WTC11 (cell line): ENCODE measurements around the gene PLEKHA6. TPM values are rescaled to one million over a fixed set of nuclear protein-coding genes. Genes with fewer than 3 reads are reported as not detected.

Experiments used
- ATAC-seq: fragments of 200-7000 bp; cut with Tn5 transposase; 2 replicates; pipeline ENCODE4 v1.10.0; 2021; ENCODE audit warnings: mild to moderate bottlenecking, moderate library complexity
- CTCF ChIA-PET: fragments of 300-600 bp; sonication (Branson Sonifier 250); formaldehyde crosslinking; loops from one replicate; lab custom pipeline; 2021; ENCODE audit warnings: antibody characterized with exemption; lab: Charles Lee
- POLR2A ChIA-PET: fragments of 350-600 bp; sonication (Branson Sonifier 250); formaldehyde crosslinking; loops from one replicate; lab custom pipeline; 2021; ENCODE audit warnings: antibody characterized with exemption; lab: Charles Lee
- DNase-seq: peaks from one replicate; pipeline ENCODE4 v3.0.0; 2021; ENCODE audit warnings: low spot score
- H3K27ac Mint-ChIP-seq: 2 replicates; pipeline ENCODE4 v1.8.0; 2021; ENCODE audit warnings: mixed read lengths
- H3K27me3 Mint-ChIP-seq: 2 replicates; pipeline ENCODE4 v1.8.0; 2021; ENCODE audit warnings: low read depth, mild to moderate bottlenecking, moderate library complexity, mixed read lengths
- H3K36me3 Mint-ChIP-seq: 2 replicates; pipeline ENCODE4 v1.8.0; 2021; ENCODE audit warnings: mixed read lengths
- H3K4me1 Mint-ChIP-seq: 2 replicates; pipeline ENCODE4 v1.8.0; 2022; ENCODE audit warnings: mixed read lengths
- H3K4me3 Mint-ChIP-seq: 2 replicates; pipeline ENCODE4 v1.8.0; 2021; ENCODE audit warnings: mild to moderate bottlenecking, moderate library complexity, mixed read lengths
- H3K9me3 Mint-ChIP-seq: 2 replicates; pipeline ENCODE4 v1.8.0; 2021; ENCODE audit warnings: mixed read lengths
- CREM ChIP-seq: sonication (generic); formaldehyde crosslinking; IDR thresholded peaks from 2 replicates; pipeline ENCODE4 v1.8.1; 2022; ENCODE audit warnings: mild to moderate bottlenecking, missing genetic modification reagents, moderate library complexity
- GABPB1 ChIP-seq: sonication (generic); formaldehyde crosslinking; IDR thresholded peaks from 2 replicates; pipeline ENCODE4 v1.8.1; 2023; ENCODE audit warnings: mild to moderate bottlenecking, missing genetic modification reagents
- JAZF1 ChIP-seq: fragments of 250-450 bp; sonication (Bioruptor Pico); IDR thresholded peaks from 2 replicates; pipeline ENCODE4 v1.9.0; 2021; ENCODE audit warnings: moderate library complexity, mild to moderate bottlenecking, inconsistent platforms
- MXD4 ChIP-seq: fragments of 250-450 bp; sonication (Bioruptor Pico); IDR thresholded peaks from 2 replicates; pipeline ENCODE4 v1.8.0; 2021; ENCODE audit warnings: mild to moderate bottlenecking, moderate library complexity, borderline replicate concordance
- MYBL2 ChIP-seq: sonication (generic); formaldehyde crosslinking; IDR thresholded peaks from 2 replicates; pipeline ENCODE4 v1.8.1; 2023; ENCODE audit warnings: mild to moderate bottlenecking, moderate library complexity, missing genetic modification reagents
- NR1H2 ChIP-seq: sonication (generic); formaldehyde crosslinking; IDR thresholded peaks from 2 replicates; pipeline ENCODE4 v1.9.0; 2021; ENCODE audit warnings: mild to moderate bottlenecking, moderate library complexity, missing genetic modification reagents
- PRRX2 ChIP-seq: fragments of 250-450 bp; sonication (Bioruptor Pico); IDR thresholded peaks from 2 replicates; pipeline ENCODE4 v1.8.0; 2021; ENCODE audit warnings: mild to moderate bottlenecking
- SP1 ChIP-seq: sonication (generic); formaldehyde crosslinking; conservative IDR thresholded peaks from 2 replicates; pipeline ENCODE4 v1.8.1; 2022; ENCODE audit warnings: missing genetic modification reagents
- ZNF138 ChIP-seq: sonication (generic); formaldehyde crosslinking; conservative IDR thresholded peaks from 2 replicates; pipeline ENCODE4 v1.8.1; 2022; ENCODE audit warnings: mild to moderate bottlenecking, moderate library complexity, missing genetic modification reagents
- ZNF317 ChIP-seq: sonication (generic); formaldehyde crosslinking; IDR thresholded peaks from 2 replicates; pipeline ENCODE4 v1.8.1; 2023; ENCODE audit warnings: low read depth, mild to moderate bottlenecking, moderate library complexity, missing genetic modification reagents, borderline replicate concordance
- total RNA-seq: library from RNA; stranded (reverse); gene quantifications from 3 replicates; pipeline ENCODE4 v1.2.3, GENCODE V29; 2021
- TF ChIP-seq, protein P1 (sequence below): sonication (generic); formaldehyde crosslinking; IDR thresholded peaks from 2 replicates; pipeline ENCODE4 v1.8.1; 2022; ENCODE audit warnings: low read depth, mild to moderate bottlenecking, moderate library complexity, missing genetic modification reagents, borderline replicate concordance
- TF ChIP-seq, protein P2 (sequence below): fragments of 250-450 bp; sonication (Bioruptor Pico); conservative IDR thresholded peaks from 2 replicates; pipeline ENCODE4 v1.9.0; 2021; ENCODE audit warnings: mild to moderate bottlenecking
- TF ChIP-seq, protein P3 (sequence below): fragments of 250-450 bp; sonication (Bioruptor Pico); IDR thresholded peaks from 2 replicates; pipeline ENCODE4 v2.1.2; 2022; ENCODE audit warnings: mild to moderate bottlenecking, moderate library complexity
- TF ChIP-seq, protein P4 (sequence below): sonication (generic); formaldehyde crosslinking; IDR thresholded peaks from 2 replicates; pipeline ENCODE4 v1.8.0; 2023; ENCODE audit warnings: mild to moderate bottlenecking, missing genetic modification reagents
- TF ChIP-seq, protein P5 (sequence below): sonication (generic); formaldehyde crosslinking; IDR thresholded peaks from 2 replicates; pipeline ENCODE4 v1.8.0; 2023; ENCODE audit warnings: missing genetic modification reagents, mild to moderate bottlenecking, borderline replicate concordance
- TF ChIP-seq, protein P6 (sequence below): sonication (generic); formaldehyde crosslinking; IDR thresholded peaks from 2 replicates; pipeline ENCODE4 v1.8.1; 2023; ENCODE audit warnings: mild to moderate bottlenecking, missing genetic modification reagents

Gene PLEKHA6
- total RNA-seq, 1 experiment from 2014 or later = 11.6 TPM

DNA sequence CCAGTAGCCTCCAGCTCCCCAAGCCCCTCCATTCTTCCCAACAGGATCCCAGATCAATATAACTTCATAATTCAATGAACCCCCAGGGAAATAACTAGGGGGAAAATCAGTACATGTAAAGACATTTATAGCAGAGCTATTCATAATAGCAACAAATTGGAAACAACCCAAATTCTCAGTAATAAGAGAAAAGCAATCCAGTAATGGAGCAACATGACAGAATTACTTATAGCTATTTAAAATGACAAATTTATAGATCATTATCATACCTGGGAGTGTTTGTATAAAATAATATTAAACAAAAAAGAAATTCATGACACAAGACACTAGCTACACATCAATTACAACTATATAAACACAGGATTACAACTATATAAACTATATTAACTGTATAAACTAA is 20.2 kb downstream of the PLEKHA6 start (continued):
- TF ChIP-seq, protein P1, sequence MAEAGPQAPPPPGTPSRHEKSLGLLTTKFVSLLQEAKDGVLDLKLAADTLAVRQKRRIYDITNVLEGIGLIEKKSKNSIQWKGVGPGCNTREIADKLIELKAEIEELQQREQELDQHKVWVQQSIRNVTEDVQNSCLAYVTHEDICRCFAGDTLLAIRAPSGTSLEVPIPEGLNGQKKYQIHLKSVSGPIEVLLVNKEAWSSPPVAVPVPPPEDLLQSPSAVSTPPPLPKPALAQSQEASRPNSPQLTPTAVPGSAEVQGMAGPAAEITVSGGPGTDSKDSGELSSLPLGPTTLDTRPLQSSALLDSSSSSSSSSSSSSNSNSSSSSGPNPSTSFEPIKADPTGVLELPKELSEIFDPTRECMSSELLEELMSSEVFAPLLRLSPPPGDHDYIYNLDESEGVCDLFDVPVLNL (CRISPR knock-in tag) = no peak
- TF ChIP-seq ZNF138 (CRISPR knock-in tag) (no peak), NR1H2 (no peak), PRRX2 (CRISPR knock-in tag) (no peak), ZNF317 (no peak), MYBL2 (CRISPR knock-in tag) (no peak), MXD4 (CRISPR knock-in tag) (no peak)
- TF ChIP-seq, protein P2, sequence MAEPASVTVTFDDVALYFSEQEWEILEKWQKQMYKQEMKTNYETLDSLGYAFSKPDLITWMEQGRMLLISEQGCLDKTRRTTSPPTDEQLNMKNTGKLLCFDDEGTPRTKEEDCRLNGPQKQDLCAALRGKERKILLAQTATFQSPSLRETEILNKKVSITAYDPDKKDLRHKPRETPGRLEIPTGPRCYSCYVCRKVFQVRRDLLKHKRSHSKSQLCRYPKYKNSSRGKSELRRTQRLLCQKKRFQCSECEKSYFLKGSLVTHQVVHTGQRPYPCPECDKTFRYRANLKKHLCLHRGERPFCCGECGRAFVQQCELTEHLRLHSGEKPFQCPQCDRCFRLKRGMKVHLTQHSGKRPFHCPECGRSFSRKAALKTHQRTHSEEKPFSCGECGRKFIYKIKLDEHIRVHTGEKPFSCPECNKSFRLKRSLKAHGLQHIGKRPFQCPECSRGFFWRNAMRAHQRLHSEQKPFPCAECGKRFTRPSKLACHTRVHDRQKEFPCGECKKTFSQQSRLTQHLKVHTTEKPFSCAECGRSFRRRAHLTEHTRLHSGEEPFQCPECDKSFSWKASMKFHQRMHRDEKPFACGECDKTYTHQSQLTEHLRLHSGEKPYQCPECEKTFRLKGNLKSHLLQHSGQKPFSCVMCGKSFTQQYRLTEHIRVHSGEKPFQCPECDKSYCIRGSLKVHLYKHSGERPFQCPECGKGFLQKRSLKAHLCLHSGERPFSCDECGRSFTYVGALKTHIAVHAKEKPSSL (CRISPR knock-in tag) = no peak

DNA sequence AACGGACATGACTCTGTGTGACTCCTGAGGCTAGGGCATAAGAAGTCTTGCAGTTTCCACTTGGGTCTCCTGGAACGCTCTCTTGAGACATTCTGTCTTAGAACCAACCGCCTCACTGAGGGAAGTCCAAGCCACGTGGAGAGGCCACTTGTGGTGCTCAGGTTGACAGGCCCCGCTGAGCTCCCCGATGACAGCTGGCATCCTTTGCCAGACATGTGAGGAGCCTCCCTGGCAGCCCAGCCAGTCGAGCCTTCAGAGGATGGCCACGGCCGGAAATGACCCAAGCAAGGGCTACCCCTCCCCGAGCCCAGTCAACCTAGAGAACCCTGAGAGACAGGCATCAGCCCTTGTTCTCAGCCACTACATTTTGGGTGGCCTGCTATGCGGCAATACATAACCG is 20.7 kb downstream of the PLEKHA6 start:
- ChIA-PET POLR2A (no interaction called here), CTCF (interaction anchor here (1.2 kb wide), 1 partner anchor 84 kb away, joined by 3 read pairs; no protein-coding TSS in a partner anchor)
- no peak for ATAC-seq
- DNase-seq = no peak
- Mint-ChIP-seq H3K4me1 (peaks cover 53% of the 10 kb centered on the region), H3K9me3 (no peaks in the 10 kb centered on the region), H3K4me3 (no peak overlapping the region), H3K36me3 (no peaks in the 10 kb centered on the region), H3K27ac (no peak overlapping the region), H3K27me3 (peaks cover 12% of the 10 kb centered on the region)
- TF ChIP-seq, protein P3, sequence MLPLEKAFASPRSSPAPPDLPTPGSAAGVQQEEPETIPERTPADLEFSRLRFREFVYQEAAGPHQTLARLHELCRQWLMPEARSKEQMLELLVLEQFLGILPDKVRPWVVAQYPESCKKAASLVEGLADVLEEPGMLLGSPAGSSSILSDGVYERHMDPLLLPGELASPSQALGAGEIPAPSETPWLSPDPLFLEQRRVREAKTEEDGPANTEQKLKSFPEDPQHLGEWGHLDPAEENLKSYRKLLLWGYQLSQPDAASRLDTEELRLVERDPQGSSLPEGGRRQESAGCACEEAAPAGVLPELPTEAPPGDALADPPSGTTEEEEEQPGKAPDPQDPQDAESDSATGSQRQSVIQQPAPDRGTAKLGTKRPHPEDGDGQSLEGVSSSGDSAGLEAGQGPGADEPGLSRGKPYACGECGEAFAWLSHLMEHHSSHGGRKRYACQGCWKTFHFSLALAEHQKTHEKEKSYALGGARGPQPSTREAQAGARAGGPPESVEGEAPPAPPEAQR (CRISPR knock-in tag) = no peak
- no peak for TF ChIP-seq SP1 (CRISPR knock-in tag)
- no peak for TF ChIP-seq JAZF1 (CRISPR knock-in tag)
- TF ChIP-seq GABPB1 = no peak

DNA sequence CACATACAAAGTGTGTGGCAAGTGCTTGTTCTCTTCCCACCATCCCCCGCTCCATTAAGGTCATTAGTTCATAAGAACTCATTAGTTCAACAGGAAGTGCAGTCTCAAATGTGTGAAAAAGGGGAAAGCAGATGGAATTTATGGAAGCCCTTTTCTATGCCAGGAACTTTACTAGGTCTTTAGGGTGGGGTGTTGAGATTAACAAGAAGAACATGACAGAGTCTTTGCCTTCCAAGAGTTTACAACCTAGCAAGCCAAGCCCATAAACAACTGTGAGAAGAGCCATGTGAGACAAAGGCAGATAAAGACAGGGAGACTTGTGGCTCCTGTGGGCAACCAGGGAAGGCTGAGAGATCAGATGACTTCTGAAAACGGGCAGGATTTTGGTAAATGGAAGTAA is 21.4 kb downstream of the PLEKHA6 start:
- no peak overlapping the region for H3K27ac Mint-ChIP-seq
- CTCF ChIA-PET = no interaction called here
- TF ChIP-seq ZNF317 = no peak
- TF ChIP-seq, protein P4, sequence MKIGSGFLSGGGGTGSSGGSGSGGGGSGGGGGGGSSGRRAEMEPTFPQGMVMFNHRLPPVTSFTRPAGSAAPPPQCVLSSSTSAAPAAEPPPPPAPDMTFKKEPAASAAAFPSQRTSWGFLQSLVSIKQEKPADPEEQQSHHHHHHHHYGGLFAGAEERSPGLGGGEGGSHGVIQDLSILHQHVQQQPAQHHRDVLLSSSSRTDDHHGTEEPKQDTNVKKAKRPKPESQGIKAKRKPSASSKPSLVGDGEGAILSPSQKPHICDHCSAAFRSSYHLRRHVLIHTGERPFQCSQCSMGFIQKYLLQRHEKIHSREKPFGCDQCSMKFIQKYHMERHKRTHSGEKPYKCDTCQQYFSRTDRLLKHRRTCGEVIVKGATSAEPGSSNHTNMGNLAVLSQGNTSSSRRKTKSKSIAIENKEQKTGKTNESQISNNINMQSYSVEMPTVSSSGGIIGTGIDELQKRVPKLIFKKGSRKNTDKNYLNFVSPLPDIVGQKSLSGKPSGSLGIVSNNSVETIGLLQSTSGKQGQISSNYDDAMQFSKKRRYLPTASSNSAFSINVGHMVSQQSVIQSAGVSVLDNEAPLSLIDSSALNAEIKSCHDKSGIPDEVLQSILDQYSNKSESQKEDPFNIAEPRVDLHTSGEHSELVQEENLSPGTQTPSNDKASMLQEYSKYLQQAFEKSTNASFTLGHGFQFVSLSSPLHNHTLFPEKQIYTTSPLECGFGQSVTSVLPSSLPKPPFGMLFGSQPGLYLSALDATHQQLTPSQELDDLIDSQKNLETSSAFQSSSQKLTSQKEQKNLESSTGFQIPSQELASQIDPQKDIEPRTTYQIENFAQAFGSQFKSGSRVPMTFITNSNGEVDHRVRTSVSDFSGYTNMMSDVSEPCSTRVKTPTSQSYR (CRISPR knock-in tag) = no peak
- TF ChIP-seq, protein P5, sequence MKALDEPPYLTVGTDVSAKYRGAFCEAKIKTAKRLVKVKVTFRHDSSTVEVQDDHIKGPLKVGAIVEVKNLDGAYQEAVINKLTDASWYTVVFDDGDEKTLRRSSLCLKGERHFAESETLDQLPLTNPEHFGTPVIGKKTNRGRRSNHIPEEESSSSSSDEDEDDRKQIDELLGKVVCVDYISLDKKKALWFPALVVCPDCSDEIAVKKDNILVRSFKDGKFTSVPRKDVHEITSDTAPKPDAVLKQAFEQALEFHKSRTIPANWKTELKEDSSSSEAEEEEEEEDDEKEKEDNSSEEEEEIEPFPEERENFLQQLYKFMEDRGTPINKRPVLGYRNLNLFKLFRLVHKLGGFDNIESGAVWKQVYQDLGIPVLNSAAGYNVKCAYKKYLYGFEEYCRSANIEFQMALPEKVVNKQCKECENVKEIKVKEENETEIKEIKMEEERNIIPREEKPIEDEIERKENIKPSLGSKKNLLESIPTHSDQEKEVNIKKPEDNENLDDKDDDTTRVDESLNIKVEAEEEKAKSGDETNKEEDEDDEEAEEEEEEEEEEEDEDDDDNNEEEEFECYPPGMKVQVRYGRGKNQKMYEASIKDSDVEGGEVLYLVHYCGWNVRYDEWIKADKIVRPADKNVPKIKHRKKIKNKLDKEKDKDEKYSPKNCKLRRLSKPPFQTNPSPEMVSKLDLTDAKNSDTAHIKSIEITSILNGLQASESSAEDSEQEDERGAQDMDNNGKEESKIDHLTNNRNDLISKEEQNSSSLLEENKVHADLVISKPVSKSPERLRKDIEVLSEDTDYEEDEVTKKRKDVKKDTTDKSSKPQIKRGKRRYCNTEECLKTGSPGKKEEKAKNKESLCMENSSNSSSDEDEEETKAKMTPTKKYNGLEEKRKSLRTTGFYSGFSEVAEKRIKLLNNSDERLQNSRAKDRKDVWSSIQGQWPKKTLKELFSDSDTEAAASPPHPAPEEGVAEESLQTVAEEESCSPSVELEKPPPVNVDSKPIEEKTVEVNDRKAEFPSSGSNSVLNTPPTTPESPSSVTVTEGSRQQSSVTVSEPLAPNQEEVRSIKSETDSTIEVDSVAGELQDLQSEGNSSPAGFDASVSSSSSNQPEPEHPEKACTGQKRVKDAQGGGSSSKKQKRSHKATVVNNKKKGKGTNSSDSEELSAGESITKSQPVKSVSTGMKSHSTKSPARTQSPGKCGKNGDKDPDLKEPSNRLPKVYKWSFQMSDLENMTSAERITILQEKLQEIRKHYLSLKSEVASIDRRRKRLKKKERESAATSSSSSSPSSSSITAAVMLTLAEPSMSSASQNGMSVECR (CRISPR knock-in tag) = no peak
- TF ChIP-seq SP1 (CRISPR knock-in tag) = no peak
- TF ChIP-seq, protein P2 (CRISPR knock-in tag) = no peak
- TF ChIP-seq, protein P6, sequence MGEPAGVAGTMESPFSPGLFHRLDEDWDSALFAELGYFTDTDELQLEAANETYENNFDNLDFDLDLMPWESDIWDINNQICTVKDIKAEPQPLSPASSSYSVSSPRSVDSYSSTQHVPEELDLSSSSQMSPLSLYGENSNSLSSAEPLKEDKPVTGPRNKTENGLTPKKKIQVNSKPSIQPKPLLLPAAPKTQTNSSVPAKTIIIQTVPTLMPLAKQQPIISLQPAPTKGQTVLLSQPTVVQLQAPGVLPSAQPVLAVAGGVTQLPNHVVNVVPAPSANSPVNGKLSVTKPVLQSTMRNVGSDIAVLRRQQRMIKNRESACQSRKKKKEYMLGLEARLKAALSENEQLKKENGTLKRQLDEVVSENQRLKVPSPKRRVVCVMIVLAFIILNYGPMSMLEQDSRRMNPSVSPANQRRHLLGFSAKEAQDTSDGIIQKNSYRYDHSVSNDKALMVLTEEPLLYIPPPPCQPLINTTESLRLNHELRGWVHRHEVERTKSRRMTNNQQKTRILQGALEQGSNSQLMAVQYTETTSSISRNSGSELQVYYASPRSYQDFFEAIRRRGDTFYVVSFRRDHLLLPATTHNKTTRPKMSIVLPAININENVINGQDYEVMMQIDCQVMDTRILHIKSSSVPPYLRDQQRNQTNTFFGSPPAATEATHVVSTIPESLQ (CRISPR knock-in tag) = no peak
- TF ChIP-seq CREM (CRISPR knock-in tag) = no peak

More for the DNA sequence above, 21.4 kb downstream of the PLEKHA6 start:
- Mint-ChIP-seq H3K4me3 (no peak overlapping the region), H3K36me3 (no peaks in the 10 kb centered on the region), H3K9me3 (no peaks in the 10 kb centered on the region), H3K27me3 (peaks cover 12% of the 10 kb centered on the region), H3K4me1 (peaks cover 53% of the 10 kb centered on the region)
- POLR2A ChIA-PET = no interaction called here
- DNase-seq (no peak), ATAC-seq (no peak)
